Neural cell (in vitro differentiated cells): ENCODE results near the gene WDR1. TPM values are rescaled to one million over a fixed set of nuclear protein-coding genes. Genes with fewer than 3 reads are reported as not detected.

ENCODE experiments used
- H2AFZ ChIP-seq: fragments of 200-600, 300-800 bp; sonication (generic), shearing (Covaris generic); 2 replicates; pipeline ENCODE4 v1.6.0; 2014; ENCODE audit warnings: low read depth, mild to moderate bottlenecking, antibody characterized with exemption, low read length, moderate library complexity
- H3F3A ChIP-seq: fragments of 200-600 bp; shearing (Covaris generic); 2 replicates; pipeline ENCODE4 v1.6.1; 2016; ENCODE audit warnings: mild to moderate bottlenecking, moderate library complexity, mixed read lengths, antibody characterized with exemption, low read length; ENCODE audit not compliant: insufficient read depth, poor library complexity, severe bottlenecking
- H3K27ac ChIP-seq: fragments of 200-600, 300-800 bp; sonication (generic), shearing (Covaris generic); 2 replicates; pipeline ENCODE4 v1.5.1; 2014; ENCODE audit warnings: mild to moderate bottlenecking, low read length, moderate library complexity
- H3K27me3 ChIP-seq: fragments of 300-800, 200-600 bp; sonication (generic), shearing (Covaris generic); 2 replicates; pipeline ENCODE4 v1.6.0; 2014; ENCODE audit warnings: mild to moderate bottlenecking, low read depth, low read length, moderate library complexity; ENCODE audit not compliant: insufficient read depth
- H3K36me3 ChIP-seq: fragments of 300-800, 200-600 bp; sonication (generic), shearing (Covaris generic); 2 replicates; pipeline ENCODE4 v1.5.1; 2014; ENCODE audit warnings: mild to moderate bottlenecking, antibody characterized with exemption, low read length, moderate library complexity; ENCODE audit not compliant: insufficient read depth
- H3K4me2 ChIP-seq: fragments of 300-800, 200-600 bp; sonication (generic), shearing (Covaris generic); 2 replicates; pipeline ENCODE4 v1.6.0; 2014; ENCODE audit warnings: mild to moderate bottlenecking, low read length
- H3K4me3 ChIP-seq: fragments of 300-800, 200-600 bp; sonication (generic), shearing (Covaris generic); 2 replicates; pipeline ENCODE4 v1.5.1; 2014; ENCODE audit warnings: mild to moderate bottlenecking, low read length, moderate library complexity
- H3K79me2 ChIP-seq: fragments of 200-600 bp; shearing (Covaris generic); replicated peaks from 2 replicates; pipeline ENCODE4 v1.6.0; 2014; ENCODE audit warnings: mild to moderate bottlenecking, low read length, moderate library complexity; ENCODE audit not compliant: insufficient read depth
- H3K9ac ChIP-seq: fragments of 300-800, 200-600 bp; sonication (generic), shearing (Covaris generic); 2 replicates; pipeline ENCODE4 v1.6.1; 2016; ENCODE audit warnings: mild to moderate bottlenecking, low read length, mixed read lengths
- H3K9me2 ChIP-seq: fragments of 200-600 bp; shearing (Covaris generic); 2 replicates; pipeline ENCODE4 v1.6.1; 2016; ENCODE audit warnings: mild to moderate bottlenecking, low read length, mixed read lengths; ENCODE audit not compliant: insufficient read depth
- H3K9me3 ChIP-seq: fragments of 200-600, 300-800 bp; sonication (generic), shearing (Covaris generic); 2 replicates; pipeline ENCODE4 v1.6.1; 2016; ENCODE audit warnings: mild to moderate bottlenecking, mixed run types, low read length, moderate library complexity, mixed read lengths
- H4K20me1 ChIP-seq: fragments of 200-600 bp; shearing (Covaris generic); 2 replicates; pipeline ENCODE4 v1.6.1; 2016; ENCODE audit warnings: mild to moderate bottlenecking, mixed run types; ENCODE audit not compliant: insufficient read depth
- CTCF ChIP-seq: fragments of 450-650 bp; IDR thresholded peaks from 2 replicates; pipeline ENCODE4 v1.5.1; 2014; ENCODE audit warnings: antibody characterized with exemption, mild to moderate bottlenecking, moderate library complexity; ENCODE audit not compliant: poor library complexity, severe bottlenecking
- EP300 ChIP-seq: fragments of 450-650 bp; conservative IDR thresholded peaks from 2 replicates; pipeline ENCODE4 v1.6.1; 2014; ENCODE audit warnings: antibody characterized with exemption, mild to moderate bottlenecking, moderate library complexity; ENCODE audit not compliant: poor library complexity, severe bottlenecking
- EZH2 ChIP-seq: fragments of 200-600, 300-800 bp; shearing (Covaris generic), sonication (generic); IDR thresholded peaks from 2 replicates; pipeline ENCODE4 v1.6.1; 2014; ENCODE audit warnings: antibody characterized with exemption, low read length, borderline replicate concordance, mild to moderate bottlenecking; ENCODE audit not compliant: insufficient read depth, poor library complexity, severe bottlenecking
- MXI1 ChIP-seq: fragments of 450-650 bp; conservative IDR thresholded peaks from 2 replicates; pipeline ENCODE4 v1.6.1; 2014; ENCODE audit warnings: antibody characterized with exemption, mild to moderate bottlenecking; ENCODE audit not compliant: poor library complexity, severe bottlenecking
- POLR2AphosphoS5 ChIP-seq: IDR thresholded peaks from 2 replicates; pipeline ENCODE4 v1.6.1; 2012
- RAD21 ChIP-seq: fragments of 450-650 bp; conservative IDR thresholded peaks from 2 replicates; pipeline ENCODE4 v1.6.1; 2014; ENCODE audit warnings: antibody characterized with exemption, mild to moderate bottlenecking, moderate library complexity
- REST ChIP-seq: IDR thresholded peaks from 2 replicates; pipeline ENCODE4 v1.6.1; 2012; ENCODE audit warnings: borderline replicate concordance
- SMC3 ChIP-seq: fragments of 450-650 bp; conservative IDR thresholded peaks from 2 replicates; pipeline ENCODE4 v1.6.1; 2014; ENCODE audit warnings: antibody characterized with exemption, mild to moderate bottlenecking, moderate library complexity; ENCODE audit not compliant: poor library complexity
- TAF1 ChIP-seq: IDR thresholded peaks from 2 replicates; pipeline ENCODE4 v1.6.1; 2012; ENCODE audit warnings: low read depth
- polyA plus RNA-seq: library from polyadenylated mRNA; depleted of rRNA; stranded (reverse); fragments of >200 nt; gene quantifications from 2 replicates; pipeline ENCODE4 v1.2.3, GENCODE V29; 2014

The WDR1 gene
- polyA plus RNA-seq, 1 donor from 2014 or later = 106 TPM

- Histone ChIP-seq H3K27me3 (no peaks in the 10 kb centered on the region), H2AFZ (no peak overlapping the region), H3K36me3 (no peaks in the 10 kb centered on the region), H3F3A (no peaks in the 10 kb centered on the region), H3K27ac (no peak overlapping the region), H4K20me1 (no peaks in the 10 kb centered on the region), H3K79me2 (peaks cover 34% of the 10 kb centered on the region), H3K9me2 (no peaks in the 10 kb centered on the region), H3K9me3 (no peaks in the 10 kb centered on the region), H3K4me2 (no peak overlapping the region), H3K9ac (no peak overlapping the region), H3K4me3 (no peak overlapping the region)
- TF ChIP-seq REST = no peak
- no peak for TF ChIP-seq POLR2AphosphoS5
- TF ChIP-seq TAF1 = no peak
- no peak for TF ChIP-seq EZH2
- TF ChIP-seq CTCF = no peak
- TF ChIP-seq MXI1 = no peak
- TF ChIP-seq SMC3 = no peak
These were observed 3.8 kb downstream of the WDR1 start for GRCh38 chr4:10112658-10113284.

GRCh38 chr4:10111067-10111801 lies 5.4 kb downstream of the WDR1 start:
- Histone ChIP-seq H3K9ac (no peak overlapping the region), H3K4me3 (no peak overlapping the region), H3K27ac (no peak overlapping the region), H3K4me2 (no peak overlapping the region), H3K27me3 (no peaks in the 10 kb centered on the region), H3K79me2 (peaks cover 34% of the 10 kb centered on the region), H3F3A (no peaks in the 10 kb centered on the region), H3K36me3 (no peaks in the 10 kb centered on the region), H2AFZ (no peak overlapping the region), H3K9me2 (no peaks in the 10 kb centered on the region), H4K20me1 (peaks cover 4% of the 10 kb centered on the region), H3K9me3 (no peaks in the 10 kb centered on the region)
- TF ChIP-seq EZH2 (no peak), RAD21 (no peak), SMC3 (no peak), MXI1 (no peak), REST (no peak), POLR2AphosphoS5 (no peak), TAF1 (no peak), CTCF (no peak), EP300 (no peak)
